HEK293 (cell line): ENCODE measurements around the gene ADAM23.
A peak's percentile ranks its signal among the peaks of the same experiment; 100 is the strongest.

Experiments used
- CTCF ChIA-PET: fragments of 350-600 bp; formaldehyde crosslinking; extraction: SDS; loops from one replicate; lab custom pipeline; 2021; ENCODE audit warnings: antibody characterized with exemption; lab: Yijun Ruan, JAX
- POLR2A ChIA-PET: fragments of 300-600 bp; formaldehyde crosslinking; extraction: SDS; loops from one replicate; lab custom pipeline; 2020; ENCODE audit warnings: antibody characterized with exemption, inconsistent platforms; lab: Yijun Ruan, JAX
- H3K27ac ChIP-seq: fragments of 200-500 bp; sonication (Bioruptor generic); 2 replicates; pipeline ENCODE4 v1.5.1; 2014; ENCODE audit warnings: low read depth, low read length, control low read depth, inconsistent platforms; ENCODE audit errors: extremely low read depth
- H3K36me3 ChIP-seq, 2 experiments: fragments of 200-500 bp in 1 of 2; sonication (Bioruptor generic) in 1 of 2; 1 replicate in 1 of 2; 2 replicates in 1 of 2; pipeline ENCODE4 v1.5.1; 2014 to 2017; ENCODE audit warnings: inconsistent platforms in 2 of 2, low read length in 2 of 2; ENCODE audit not compliant: control insufficient read depth in 2 of 2, insufficient read depth in 1 of 2
- H3K4me1 ChIP-seq: fragments of 200-500 bp; sonication (Bioruptor generic); 2 replicates; pipeline ENCODE4 v1.5.1; 2014; ENCODE audit warnings: mild to moderate bottlenecking, low read length, inconsistent platforms; ENCODE audit not compliant: control insufficient read depth, insufficient read depth
- H3K4me3 ChIP-seq: 2 replicates; pipeline ENCODE4 v1.5.1; 2011; ENCODE audit warnings: low read depth, mild to moderate bottlenecking, control low read depth, low read length, moderate library complexity
- H3K9me3 ChIP-seq: fragments of 200-500 bp; sonication (Bioruptor generic); 2 replicates; pipeline ENCODE4 v1.5.1; 2014; ENCODE audit warnings: low read depth, low read length, inconsistent platforms; ENCODE audit not compliant: control insufficient read depth, insufficient read depth
- BCL11B ChIP-seq: fragments of 450-650 bp; formaldehyde crosslinking; IDR thresholded peaks from 2 replicates; pipeline ENCODE4 v1.5.1; 2016; ENCODE audit warnings: low read depth, missing biosample characterization, missing genetic modification characterization
- GLIS2 ChIP-seq: fragments of 450-650 bp; formaldehyde crosslinking; IDR thresholded peaks from 2 replicates; pipeline ENCODE4 v1.5.1; 2016; ENCODE audit warnings: missing biosample characterization, missing genetic modification characterization
- KLF10 ChIP-seq: fragments of 450-650 bp; IDR thresholded peaks from 2 replicates; pipeline ENCODE4 v1.5.1; 2018; ENCODE audit warnings: missing biosample characterization, mild to moderate bottlenecking, missing genetic modification characterization
- KLF9 ChIP-seq: fragments of 450-650 bp; formaldehyde crosslinking; IDR thresholded peaks from 2 replicates; pipeline ENCODE4 v1.5.1; 2016; ENCODE audit warnings: missing biosample characterization, missing genetic modification characterization, low read depth
- MEIS1 ChIP-seq: sonication (generic); formaldehyde crosslinking; IDR thresholded peaks from 2 replicates; pipeline ENCODE4 v1.8.1; 2022; ENCODE audit warnings: missing genetic modification reagents, mild to moderate bottlenecking, borderline replicate concordance
- MZF1 ChIP-seq: fragments of 450-650 bp; formaldehyde crosslinking; IDR thresholded peaks from 2 replicates; pipeline ENCODE4 v1.5.1; 2017; ENCODE audit warnings: missing biosample characterization, missing genetic modification characterization, borderline replicate concordance
- OVOL3 ChIP-seq: fragments of 450-650 bp; formaldehyde crosslinking; IDR thresholded peaks from 2 replicates; pipeline ENCODE4 v1.5.1; 2016; ENCODE audit warnings: missing biosample characterization, missing genetic modification characterization
- RBAK ChIP-seq: fragments of 450-650 bp; formaldehyde crosslinking; IDR thresholded peaks from 2 replicates; pipeline ENCODE4 v1.5.1; 2016; ENCODE audit warnings: missing biosample characterization, missing genetic modification characterization
- ZBTB1 ChIP-seq: fragments of 450-650 bp; formaldehyde crosslinking; IDR thresholded peaks from 2 replicates; pipeline ENCODE4 v1.5.1; 2016; ENCODE audit warnings: missing biosample characterization, missing genetic modification characterization
- ZBTB48 ChIP-seq: fragments of 450-650 bp; formaldehyde crosslinking; IDR thresholded peaks from 2 replicates; pipeline ENCODE4 v1.5.1; 2016; ENCODE audit warnings: missing biosample characterization, missing genetic modification characterization
- ZNF121 ChIP-seq: fragments of 450-650 bp; formaldehyde crosslinking; IDR thresholded peaks from 2 replicates; pipeline ENCODE4 v1.5.1; 2016; ENCODE audit warnings: missing biosample characterization, missing genetic modification characterization
- ZNF146 ChIP-seq: fragments of 450-650 bp; formaldehyde crosslinking; IDR thresholded peaks from 2 replicates; pipeline ENCODE4 v1.5.1; 2016; ENCODE audit warnings: missing biosample characterization, missing genetic modification characterization
- ZNF16 ChIP-seq: fragments of 450-650 bp; formaldehyde crosslinking; IDR thresholded peaks from 2 replicates; pipeline ENCODE4 v1.5.1; 2016; ENCODE audit warnings: low read depth, missing biosample characterization, missing genetic modification characterization
- ZNF202 ChIP-seq: fragments of 450-650 bp; formaldehyde crosslinking; IDR thresholded peaks from 2 replicates; pipeline ENCODE4 v1.5.1; 2016; ENCODE audit warnings: missing biosample characterization, missing genetic modification characterization, borderline replicate concordance
- ZNF223 ChIP-seq: fragments of 450-650 bp; formaldehyde crosslinking; IDR thresholded peaks from 2 replicates; pipeline ENCODE4 v1.5.1; 2016; ENCODE audit warnings: missing biosample characterization, missing genetic modification characterization
- ZNF24 ChIP-seq: fragments of 450-650 bp; formaldehyde crosslinking; IDR thresholded peaks from 2 replicates; pipeline ENCODE4 v1.5.1; 2016; ENCODE audit warnings: missing biosample characterization, missing genetic modification characterization
- ZNF354C ChIP-seq: fragments of 450-650 bp; formaldehyde crosslinking; IDR thresholded peaks from 2 replicates; pipeline ENCODE4 v1.5.1; 2016; ENCODE audit warnings: missing biosample characterization, missing genetic modification characterization, low read depth, borderline replicate concordance
- ZNF529 ChIP-seq: fragments of 450-650 bp; formaldehyde crosslinking; IDR thresholded peaks from 2 replicates; pipeline ENCODE4 v1.5.1; 2017; ENCODE audit warnings: missing genetic modification characterization, missing biosample characterization; ENCODE audit not compliant: insufficient replicate concordance
- ZNF621 ChIP-seq: fragments of 450-650 bp; formaldehyde crosslinking; IDR thresholded peaks from 2 replicates; pipeline ENCODE4 v1.5.1; 2017; ENCODE audit warnings: missing biosample characterization, missing genetic modification characterization
- ZNF629 ChIP-seq: fragments of 450-650 bp; formaldehyde crosslinking; IDR thresholded peaks from 2 replicates; pipeline ENCODE4 v1.5.1; 2017; ENCODE audit warnings: missing biosample characterization, missing genetic modification characterization
- ZNF791 ChIP-seq: fragments of 450-650 bp; formaldehyde crosslinking; IDR thresholded peaks from 2 replicates; pipeline ENCODE4 v1.5.1; 2016; ENCODE audit warnings: missing biosample characterization, missing genetic modification characterization
- ZNF830 ChIP-seq: fragments of 450-650 bp; IDR thresholded peaks from 2 replicates; pipeline ENCODE4 v1.5.0; 2018; ENCODE audit warnings: missing biosample characterization, missing genetic modification characterization, low read depth, mild to moderate bottlenecking, moderate library complexity
- ZNF837 ChIP-seq: fragments of 450-650 bp; formaldehyde crosslinking; IDR thresholded peaks from 2 replicates; pipeline ENCODE4 v1.5.1; 2016; ENCODE audit warnings: missing biosample characterization, missing genetic modification characterization
- ZSCAN4 ChIP-seq: fragments of 450-650 bp; formaldehyde crosslinking; IDR thresholded peaks from 2 replicates; pipeline ENCODE4 v1.5.1; 2017; ENCODE audit warnings: missing biosample characterization, missing genetic modification characterization
- TF ChIP-seq, protein P1 (sequence below): fragments of 450-650 bp; formaldehyde crosslinking; IDR thresholded peaks from 2 replicates; pipeline ENCODE4 v1.5.1; 2016; ENCODE audit warnings: missing biosample characterization, missing genetic modification characterization
- TF ChIP-seq, protein P2 (sequence below): fragments of 450-650 bp; formaldehyde crosslinking; IDR thresholded peaks from 2 replicates; pipeline ENCODE4 v1.5.1; 2016; ENCODE audit warnings: missing biosample characterization, missing genetic modification characterization

ADAM23 gene

GRCh38 chr2:206642075-206643025, 199.0 kb downstream of the ADAM23 start, which contains the start of gene FAM237A:
Gene FAM237A (plus strand): TSS chr2:206642487. CDS start chr2:206644237, 1,750 bp downstream.
- ChIA-PET CTCF (interaction anchor here (1.3 kb wide), 1 partner anchor 140 kb away, joined by 4 read pairs; no protein-coding TSS in a partner anchor), POLR2A (no interaction called here)
- H3K27ac ChIP-seq = no peak within 1 kb of the TSS
- no peak within 1 kb of the TSS for H3K4me3 ChIP-seq
- no peaks in the 10 kb centered on the region for H3K36me3 ChIP-seq
- H3K9me3 ChIP-seq = no peaks in the 10 kb centered on the region
- H3K4me1 ChIP-seq = no peaks in the 10 kb centered on the region
- TF ChIP-seq KLF9 (tag by site-specific recombination) (no peak), MEIS1 (CRISPR knock-in tag) (no peak)
- TF ChIP-seq, protein P1, sequence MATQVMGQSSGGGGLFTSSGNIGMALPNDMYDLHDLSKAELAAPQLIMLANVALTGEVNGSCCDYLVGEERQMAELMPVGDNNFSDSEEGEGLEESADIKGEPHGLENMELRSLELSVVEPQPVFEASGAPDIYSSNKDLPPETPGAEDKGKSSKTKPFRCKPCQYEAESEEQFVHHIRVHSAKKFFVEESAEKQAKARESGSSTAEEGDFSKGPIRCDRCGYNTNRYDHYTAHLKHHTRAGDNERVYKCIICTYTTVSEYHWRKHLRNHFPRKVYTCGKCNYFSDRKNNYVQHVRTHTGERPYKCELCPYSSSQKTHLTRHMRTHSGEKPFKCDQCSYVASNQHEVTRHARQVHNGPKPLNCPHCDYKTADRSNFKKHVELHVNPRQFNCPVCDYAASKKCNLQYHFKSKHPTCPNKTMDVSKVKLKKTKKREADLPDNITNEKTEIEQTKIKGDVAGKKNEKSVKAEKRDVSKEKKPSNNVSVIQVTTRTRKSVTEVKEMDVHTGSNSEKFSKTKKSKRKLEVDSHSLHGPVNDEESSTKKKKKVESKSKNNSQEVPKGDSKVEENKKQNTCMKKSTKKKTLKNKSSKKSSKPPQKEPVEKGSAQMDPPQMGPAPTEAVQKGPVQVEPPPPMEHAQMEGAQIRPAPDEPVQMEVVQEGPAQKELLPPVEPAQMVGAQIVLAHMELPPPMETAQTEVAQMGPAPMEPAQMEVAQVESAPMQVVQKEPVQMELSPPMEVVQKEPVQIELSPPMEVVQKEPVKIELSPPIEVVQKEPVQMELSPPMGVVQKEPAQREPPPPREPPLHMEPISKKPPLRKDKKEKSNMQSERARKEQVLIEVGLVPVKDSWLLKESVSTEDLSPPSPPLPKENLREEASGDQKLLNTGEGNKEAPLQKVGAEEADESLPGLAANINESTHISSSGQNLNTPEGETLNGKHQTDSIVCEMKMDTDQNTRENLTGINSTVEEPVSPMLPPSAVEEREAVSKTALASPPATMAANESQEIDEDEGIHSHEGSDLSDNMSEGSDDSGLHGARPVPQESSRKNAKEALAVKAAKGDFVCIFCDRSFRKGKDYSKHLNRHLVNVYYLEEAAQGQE = peak; percentile 92

- TF ChIP-seq ZNF354C (no peak), BCL11B (no peak), ZBTB1 (tag by site-specific recombination) (no peak), ZNF529 (tag by site-specific recombination) (no peak), ZBTB48 (no peak), ZNF146 (no peak), ZNF16 (tag by site-specific recombination) (no peak), ZNF121 (tag by site-specific recombination) (no peak), ZNF629 (no peak), ZNF791 (no peak), KLF10 (tag by site-specific recombination) (no peak), OVOL3 (tag by site-specific recombination) (no peak)
- TF ChIP-seq, protein P2, sequence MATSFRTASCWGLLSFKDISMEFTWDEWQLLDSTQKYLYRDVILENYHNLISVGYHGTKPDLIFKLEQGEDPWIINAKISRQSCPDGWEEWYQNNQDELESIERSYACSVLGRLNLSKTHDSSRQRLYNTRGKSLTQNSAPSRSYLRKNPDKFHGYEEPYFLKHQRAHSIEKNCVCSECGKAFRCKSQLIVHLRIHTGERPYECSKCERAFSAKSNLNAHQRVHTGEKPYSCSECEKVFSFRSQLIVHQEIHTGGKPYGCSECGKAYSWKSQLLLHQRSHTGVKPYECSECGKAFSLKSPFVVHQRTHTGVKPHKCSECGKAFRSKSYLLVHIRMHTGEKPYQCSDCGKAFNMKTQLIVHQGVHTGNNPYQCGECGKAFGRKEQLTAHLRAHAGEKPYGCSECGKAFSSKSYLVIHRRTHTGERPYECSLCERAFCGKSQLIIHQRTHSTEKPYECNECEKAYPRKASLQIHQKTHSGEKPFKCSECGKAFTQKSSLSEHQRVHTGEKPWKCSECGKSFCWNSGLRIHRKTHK (tag by site-specific recombination) = no peak
- POLR2A ChIA-PET = no interaction called here
- Histone ChIP-seq H3K4me1 (no peaks in the 10 kb centered on the region), H3K4me3 (no peak overlapping the region), H3K9me3 (no peaks in the 10 kb centered on the region), H3K27ac (no peak overlapping the region), H3K36me3 (no peaks in the 10 kb centered on the region)
- CTCF ChIA-PET = interaction anchor here (0.5 to 0.6 kb wide), 2 partner anchors 8 to 34 kb away, joined by 3 read pairs; no protein-coding TSS in a partner anchor
Observed at GRCh38 chr2:206647985-206648384, 204.7 kb downstream of the ADAM23 start.

GRCh38 chr2:206657087-206657486, 213.8 kb downstream of the ADAM23 start:
- Histone ChIP-seq H3K4me1 (no peaks in the 10 kb centered on the region), H3K4me3 (no peak overlapping the region), H3K36me3 (no peaks in the 10 kb centered on the region), H3K9me3 (no peaks in the 10 kb centered on the region), H3K27ac (no peak overlapping the region)
- ChIA-PET POLR2A (no interaction called here), CTCF (no interaction called here)
- TF ChIP-seq ZNF24 = no peak
- TF ChIP-seq ZSCAN4 (tag by site-specific recombination) = no peak
- no peak for TF ChIP-seq ZNF621 (tag by site-specific recombination)
- no peak for TF ChIP-seq GLIS2
- no peak for TF ChIP-seq ZNF202 (tag by site-specific recombination)
- TF ChIP-seq MZF1 (tag by site-specific recombination) = no peak
- TF ChIP-seq ZNF223 (tag by site-specific recombination) = no peak
- no peak for TF ChIP-seq RBAK (tag by site-specific recombination)
- no peak for TF ChIP-seq ZNF837
- TF ChIP-seq ZNF830 (tag by site-specific recombination) = no peak
